ENCODE measurements around the gene EYS.

The EYS gene

DNA sequence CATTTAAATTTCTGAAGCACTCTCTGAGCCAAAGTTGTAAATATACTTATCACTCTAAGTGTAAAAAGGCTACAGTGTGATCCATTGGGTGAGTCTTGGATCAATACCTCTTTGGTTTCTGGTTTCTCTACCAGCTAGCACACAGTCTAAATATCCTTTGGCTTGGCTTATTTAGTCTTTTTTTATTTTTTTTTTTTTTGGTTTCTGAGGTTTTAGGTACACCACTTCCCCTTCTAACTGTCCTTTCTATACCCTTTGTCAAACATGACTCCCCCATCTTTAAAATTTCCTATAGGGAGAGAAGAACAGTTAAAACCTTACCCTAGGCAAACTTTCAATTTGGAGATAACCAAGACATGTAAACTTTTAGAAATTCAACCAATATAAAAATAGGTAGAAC, 1692.4 kb downstream of the EYS start:
- TF ChIP-seq, protein P1, sequence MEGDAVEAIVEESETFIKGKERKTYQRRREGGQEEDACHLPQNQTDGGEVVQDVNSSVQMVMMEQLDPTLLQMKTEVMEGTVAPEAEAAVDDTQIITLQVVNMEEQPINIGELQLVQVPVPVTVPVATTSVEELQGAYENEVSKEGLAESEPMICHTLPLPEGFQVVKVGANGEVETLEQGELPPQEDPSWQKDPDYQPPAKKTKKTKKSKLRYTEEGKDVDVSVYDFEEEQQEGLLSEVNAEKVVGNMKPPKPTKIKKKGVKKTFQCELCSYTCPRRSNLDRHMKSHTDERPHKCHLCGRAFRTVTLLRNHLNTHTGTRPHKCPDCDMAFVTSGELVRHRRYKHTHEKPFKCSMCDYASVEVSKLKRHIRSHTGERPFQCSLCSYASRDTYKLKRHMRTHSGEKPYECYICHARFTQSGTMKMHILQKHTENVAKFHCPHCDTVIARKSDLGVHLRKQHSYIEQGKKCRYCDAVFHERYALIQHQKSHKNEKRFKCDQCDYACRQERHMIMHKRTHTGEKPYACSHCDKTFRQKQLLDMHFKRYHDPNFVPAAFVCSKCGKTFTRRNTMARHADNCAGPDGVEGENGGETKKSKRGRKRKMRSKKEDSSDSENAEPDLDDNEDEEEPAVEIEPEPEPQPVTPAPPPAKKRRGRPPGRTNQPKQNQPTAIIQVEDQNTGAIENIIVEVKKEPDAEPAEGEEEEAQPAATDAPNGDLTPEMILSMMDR (IDR thresholded peaks at IDR 0.05; ENCODE audit: control extremely low read depth, extremely low read depth, low read depth, missing control alignments) = no peak
- no peak for DNase-seq (ENCODE audit: extremely low spot score)

DNA sequence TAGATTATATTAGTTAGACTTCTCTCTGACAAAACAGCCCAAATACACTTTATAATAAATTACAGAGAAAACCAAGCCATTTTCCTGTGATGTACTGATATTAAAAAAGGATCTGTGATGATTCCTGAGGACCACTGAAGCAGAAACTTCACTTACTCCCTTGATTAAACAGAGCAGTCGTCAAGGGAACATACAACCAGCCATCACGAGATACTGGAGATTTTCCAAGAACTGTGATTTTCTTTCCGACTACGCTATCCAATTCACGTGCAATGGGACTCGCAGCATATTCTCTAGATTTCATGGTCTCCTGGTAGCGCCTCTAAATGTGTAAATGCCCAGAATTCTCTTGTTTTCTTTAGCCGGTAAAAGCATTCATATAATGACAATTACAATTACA, 1694.0 kb downstream of the EYS start:
- no peak for DNase-seq (ENCODE audit: extremely low spot score)
- CTCF ChIA-PET = interaction anchor here (1.3 to 2.4 kb wide), 3 partner anchors 11 to 320 kb away, joined by 4 to 24 read pairs (median 5); no protein-coding TSS in a partner anchor
- POLR2A ChIA-PET = no interaction called here
- TF ChIP-seq, protein P1 (IDR thresholded peaks at IDR 0.05; ENCODE audit: control extremely low read depth, extremely low read depth, low read depth, missing control alignments) = no peak

More for the DNA sequence above, 1692.4 kb downstream of the EYS start:
- ChIA-PET CTCF (no interaction called here), POLR2A (no interaction called here)

DNA sequence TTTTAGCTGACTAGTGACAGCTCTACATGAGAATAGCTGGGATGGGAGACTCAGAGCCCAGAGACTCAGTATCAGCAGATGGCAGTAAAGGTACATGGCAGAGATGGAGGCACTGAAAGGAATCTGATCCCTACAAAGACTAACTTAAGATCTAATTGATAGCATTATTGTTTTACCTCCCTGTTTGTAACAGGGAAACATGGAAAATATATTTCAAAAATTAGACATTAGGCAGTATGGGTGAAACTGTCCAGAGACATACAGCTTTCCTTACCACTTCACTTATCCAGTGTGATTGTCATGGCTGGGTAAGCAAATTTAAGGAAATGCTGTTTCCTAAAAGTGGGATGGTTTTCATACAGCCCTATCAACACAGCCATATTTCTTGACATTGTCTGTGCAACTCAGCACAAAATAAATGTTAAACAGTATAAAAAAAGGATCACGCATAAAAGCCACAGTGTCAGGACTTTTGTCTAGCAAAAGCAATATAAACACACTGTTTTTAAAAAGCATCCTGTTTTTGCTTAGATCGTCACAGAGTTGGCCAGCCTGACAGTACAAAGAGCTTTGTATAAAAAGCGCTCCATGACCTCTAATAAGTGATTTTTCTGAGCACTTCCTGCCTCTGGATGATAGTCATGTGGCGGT, 1694.5 kb downstream of the EYS start:
- ChIA-PET CTCF (interaction anchor here (1.3 to 2.4 kb wide), 3 partner anchors 11 to 320 kb away, joined by 4 to 24 read pairs (median 5); no protein-coding TSS in a partner anchor), POLR2A (no interaction called here)
- TF ChIP-seq, protein P1 (IDR thresholded peaks at IDR 0.05; ENCODE audit: control extremely low read depth, extremely low read depth, low read depth, missing control alignments) = peak; percentile 46
- peak; percentile 21 for DNase-seq (ENCODE audit: extremely low spot score)

DNA sequence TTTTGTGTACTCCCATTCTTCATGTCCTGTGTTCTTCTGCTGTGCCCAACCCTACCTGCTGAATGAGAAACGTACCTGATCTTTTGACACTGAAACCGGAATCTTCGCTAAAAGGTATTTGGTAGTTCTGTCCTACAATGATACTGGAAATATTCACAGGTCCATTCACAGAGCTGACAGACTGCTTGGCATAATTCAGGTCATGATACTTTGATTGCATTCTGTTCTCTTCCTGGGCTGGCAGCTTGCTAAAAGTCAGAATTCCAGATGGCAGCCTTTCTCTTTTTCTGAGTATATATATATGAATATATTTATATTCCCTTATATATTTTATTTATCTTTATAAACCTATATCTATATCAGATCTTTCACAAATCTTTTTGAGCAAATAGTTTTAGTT, 1696.4 kb downstream of the EYS start:
- ChIA-PET POLR2A (no interaction called here), CTCF (no interaction called here)
- TF ChIP-seq, protein P1 (IDR thresholded peaks at IDR 0.05; ENCODE audit: control extremely low read depth, extremely low read depth, low read depth, missing control alignments) = no peak
- DNase-seq (ENCODE audit: extremely low spot score) = no peak

DNA sequence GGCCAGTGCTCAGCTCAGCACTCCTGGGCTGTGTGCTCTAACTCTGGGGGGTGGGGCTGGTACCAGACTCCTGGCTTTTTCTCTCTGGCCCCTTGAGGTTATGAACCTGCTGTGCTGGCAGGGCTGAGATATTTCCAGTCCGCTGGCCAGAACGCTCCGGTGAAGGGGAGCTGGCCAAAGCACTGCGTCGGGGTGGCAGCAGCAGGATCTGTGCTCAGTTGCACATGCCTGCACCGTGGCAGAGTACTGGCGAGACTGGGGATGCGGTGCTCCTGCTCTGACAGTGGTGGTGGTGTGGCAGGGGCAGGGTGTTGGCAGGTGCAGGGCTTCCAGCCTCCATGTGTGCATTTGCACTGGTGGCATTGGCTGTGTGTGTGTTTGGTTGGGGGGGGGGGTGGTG, 1697.0 kb downstream of the EYS start:
- ChIA-PET POLR2A (no interaction called here), CTCF (no interaction called here)
- TF ChIP-seq, protein P1 (IDR thresholded peaks at IDR 0.05; ENCODE audit: control extremely low read depth, extremely low read depth, low read depth, missing control alignments) = no peak
- DNase-seq (ENCODE audit: extremely low spot score) = no peak

DNA sequence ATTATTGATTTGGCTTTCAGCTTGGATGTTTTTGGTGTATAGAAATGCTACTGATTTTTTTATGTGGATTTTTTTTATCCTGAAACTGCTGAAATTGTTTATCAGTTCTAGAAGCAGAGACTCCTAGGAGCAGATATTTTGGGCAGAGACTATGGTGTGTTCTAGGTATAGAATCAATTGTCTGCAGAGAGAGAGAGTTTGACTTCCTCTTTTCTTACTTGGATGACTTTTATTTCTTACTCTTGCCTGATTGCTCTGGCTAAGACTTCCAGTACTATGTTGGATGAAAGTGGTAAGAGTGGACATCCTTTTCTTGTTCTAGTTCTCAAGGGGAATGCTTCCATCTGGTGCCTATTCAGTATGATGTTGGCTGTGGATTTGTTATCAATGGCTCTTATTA, 1700.8 kb downstream of the EYS start:
- ChIA-PET POLR2A (no interaction called here), CTCF (no interaction called here)
- TF ChIP-seq, protein P1 (IDR thresholded peaks at IDR 0.05; ENCODE audit: control extremely low read depth, extremely low read depth, low read depth, missing control alignments) = no peak
- DNase-seq (ENCODE audit: extremely low spot score) = no peak

Data from GM10248 (cell line).